VCaP (cell line): ENCODE data around the gene SLC45A3.
A peak's percentile ranks its signal among the peaks of the same experiment; 100 is the strongest.

Source experiments
- H3K27ac ChIP-seq: fragments of 450-650 bp; 2 replicates; pipeline ENCODE4 v1.5.1; 2017
- CTCF ChIP-seq: fragments of 450-650 bp; conservative IDR thresholded peaks from 2 replicates; pipeline ENCODE4 v1.5.1; 2017; ENCODE audit warnings: mild to moderate bottlenecking, moderate library complexity

SLC45A3 gene

GRCh38 chr1:205623646-205624045, 56.7 kb downstream of the SLC45A3 start:
- TF ChIP-seq CTCF, result no peak
- no peak overlapping the region for H3K27ac ChIP-seq

GRCh38 chr1:205620269-205620668, 60.0 kb downstream of the SLC45A3 start:
- H3K27ac ChIP-seq, result peak overlapping the region; percentile 95
- no peak for TF ChIP-seq CTCF

- no peak for TF ChIP-seq CTCF
- H3K27ac ChIP-seq, result peak overlapping the region; percentile 95
Observed at GRCh38 chr1:205619376-205619775, 60.9 kb downstream of the SLC45A3 start.

GRCh38 chr1:205616563-205617293, 63.6 kb downstream of the SLC45A3 start:
- H3K27ac ChIP-seq, result peak overlapping the region; percentile 95; the same call in 1 of the 2 replicates
- TF ChIP-seq CTCF, result no peak

GRCh38 chr1:205615789-205616188, 64.5 kb downstream of the SLC45A3 start:
- no peak overlapping the region; the same call in 1 of the 2 replicates for H3K27ac ChIP-seq
- no peak for TF ChIP-seq CTCF

GRCh38 chr1:205613854-205614412, 66.4 kb downstream of the SLC45A3 start:
- peak overlapping the region; percentile 93 for H3K27ac ChIP-seq
- TF ChIP-seq CTCF, result no peak

- TF ChIP-seq CTCF, result no peak
- H3K27ac ChIP-seq, result peak overlapping the region; percentile 93
Observed at GRCh38 chr1:205612556-205612955, 67.8 kb downstream of the SLC45A3 start.
